HG02610 (cell line): ENCODE measurements around the gene MAPKAPK2.
A peak's percentile ranks its signal among the peaks of the same experiment; 100 is the strongest.

Source experiments
- ATAC-seq: cut with Tn5 transposase; IDR thresholded peaks from one replicate; pipeline ENCODE4 v1.9.1; 2021; ENCODE audit warnings: mild to moderate bottlenecking, moderate library complexity; ENCODE audit not compliant: unreplicated experiment

The MAPKAPK2 gene

GRCh38 chr1:206716870-206717673, 32.4 kb downstream of the MAPKAPK2 start:
- ATAC-seq = peak; percentile 70

GRCh38 chr1:206717674-206717989, 32.9 kb downstream of the MAPKAPK2 start:
- no peak for ATAC-seq

- no peak for ATAC-seq
These were observed 34.6 kb downstream of the MAPKAPK2 start for GRCh38 chr1:206719169-206719839.

GRCh38 chr1:206721454-206721853, 36.7 kb downstream of the MAPKAPK2 start:
- no peak for ATAC-seq

GRCh38 chr1:206722751-206723461, 38.2 kb downstream of the MAPKAPK2 start:
- ATAC-seq = no peak

GRCh38 chr1:206723462-206723804, 38.7 kb downstream of the MAPKAPK2 start:
- ATAC-seq = no peak

- no peak for ATAC-seq
These were observed 39.2 kb downstream of the MAPKAPK2 start for GRCh38 chr1:206723805-206724472.

GRCh38 chr1:206725109-206725963, 40.6 kb downstream of the MAPKAPK2 start:
- ATAC-seq = no peak

GRCh38 chr1:206727981-206728696, 43.4 kb downstream of the MAPKAPK2 start:
- ATAC-seq = no peak

- ATAC-seq = no peak
These were observed 43.9 kb downstream of the MAPKAPK2 start for GRCh38 chr1:206728697-206728987.

- no peak for ATAC-seq
These were observed 44.3 kb downstream of the MAPKAPK2 start for GRCh38 chr1:206729050-206729449.

- ATAC-seq = no peak
These were observed 44.8 kb downstream of the MAPKAPK2 start for GRCh38 chr1:206729507-206729906.

- no peak for ATAC-seq
These were observed 47.8 kb downstream of the MAPKAPK2 start for GRCh38 chr1:206732508-206732907.

GRCh38 chr1:206732992-206733391, 48.3 kb downstream of the MAPKAPK2 start:
- no peak for ATAC-seq

- ATAC-seq = no peak
These were observed 49.9 kb downstream of the MAPKAPK2 start for GRCh38 chr1:206734499-206735142.

GRCh38 chr1:206735553-206736031, 50.9 kb downstream of the MAPKAPK2 start:
- ATAC-seq = no peak

GRCh38 chr1:206736878-206737728, 52.4 kb downstream of the MAPKAPK2 start:
- no peak for ATAC-seq

GRCh38 chr1:206737729-206738201, 53.1 kb downstream of the MAPKAPK2 start:
- ATAC-seq = no peak
